ENCODE measurements around the gene NPTN.

The NPTN gene

DNA sequence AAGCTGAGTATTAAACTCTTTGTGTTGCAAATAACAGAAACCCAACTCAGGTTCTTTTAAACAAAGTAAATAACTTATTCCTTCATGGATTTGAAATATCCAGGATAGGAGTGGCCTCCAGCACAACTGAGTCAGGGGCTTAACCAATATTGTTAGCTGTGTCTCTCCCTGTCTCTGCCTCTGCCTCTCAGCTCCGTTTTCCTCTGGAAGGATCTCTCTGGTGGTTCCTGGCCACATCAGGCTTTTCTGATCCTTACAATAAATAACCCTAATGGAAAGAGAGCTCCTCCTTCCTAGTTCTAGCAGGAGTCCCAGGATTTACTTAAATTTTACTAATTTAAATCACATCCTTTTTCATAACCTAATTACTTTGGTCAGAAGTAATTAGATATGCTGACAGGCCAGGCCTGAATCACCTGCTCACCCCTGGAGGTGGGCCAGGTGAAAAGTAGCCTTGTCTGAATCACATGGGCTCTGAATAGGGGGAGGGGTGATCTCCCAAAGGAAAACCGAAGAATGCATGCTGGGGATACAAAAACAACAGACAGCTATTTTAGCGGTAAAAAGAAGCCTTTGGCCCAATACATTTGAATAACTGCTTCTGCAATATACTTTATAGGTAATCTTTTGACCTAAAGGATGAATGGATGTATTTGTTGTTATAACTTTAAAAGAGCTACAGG, 114.9 kb downstream of the NPTN start:
- no peak for DNase-seq (ENCODE audit: insufficient read length, low spot score)
- TF ChIP-seq POU2F2 (IDR thresholded peaks at IDR 0.05; ENCODE audit: low read depth, low read length) (no peak), TAF1 (IDR thresholded peaks at IDR 0.05; ENCODE audit: low read depth, low read length) (no peak), POLR2AphosphoS5 (IDR thresholded peaks at IDR 0.05; ENCODE audit: low read depth, low read length) (no peak), SPI1 (IDR thresholded peaks at IDR 0.05; ENCODE audit: low read depth, low read length) (no peak), PAX5 (IDR thresholded peaks at IDR 0.05; ENCODE audit: insufficient read depth, low read length, severe bottlenecking) (no peak), POLR2A (IDR thresholded peaks at IDR 0.05; ENCODE audit: low read depth, low read length) (no peak)
- FAIRE-seq: no peak

GRCh38 chr15:73517566-73517965, 115.6 kb downstream of the NPTN start:
- TF ChIP-seq TAF1 (IDR thresholded peaks at IDR 0.05; ENCODE audit: low read depth, low read length) (no peak), POLR2AphosphoS5 (IDR thresholded peaks at IDR 0.05; ENCODE audit: low read depth, low read length) (no peak), SPI1 (IDR thresholded peaks at IDR 0.05; ENCODE audit: low read depth, low read length) (no peak), POU2F2 (IDR thresholded peaks at IDR 0.05; ENCODE audit: low read depth, low read length) (no peak)
- FAIRE-seq (no peak), DNase-seq (ENCODE audit: insufficient read length, low spot score) (no peak)

DNA sequence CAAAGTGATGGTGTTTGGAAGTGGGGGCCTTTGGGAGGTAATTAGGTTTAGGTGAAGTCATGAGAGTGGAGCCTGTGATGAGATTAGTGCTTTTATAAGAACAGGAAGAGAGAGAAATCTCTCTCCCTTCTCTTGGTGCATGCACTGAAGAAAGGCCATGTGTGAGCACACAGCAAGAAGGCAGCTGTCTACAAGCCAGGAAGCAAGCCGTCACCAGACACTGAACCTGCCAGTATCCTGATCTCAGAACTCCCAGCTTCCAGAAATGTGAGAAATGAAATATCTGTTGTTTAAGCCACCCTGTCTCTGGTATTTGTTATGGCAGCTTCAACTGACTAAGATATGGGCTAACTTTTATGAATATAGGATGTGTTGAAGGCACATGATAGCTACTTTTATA, 117.7 kb downstream of the NPTN start:
- DNase-seq (ENCODE audit: insufficient read length, low spot score) (no peak), FAIRE-seq (no peak)
- no peak for TF ChIP-seq SPI1 (IDR thresholded peaks at IDR 0.05; ENCODE audit: low read depth, low read length)
- TF ChIP-seq POU2F2 (IDR thresholded peaks at IDR 0.05; ENCODE audit: low read depth, low read length): no peak
- no peak for TF ChIP-seq TAF1 (IDR thresholded peaks at IDR 0.05; ENCODE audit: low read depth, low read length)
- TF ChIP-seq PAX5 (IDR thresholded peaks at IDR 0.05; ENCODE audit: insufficient read depth, low read length, severe bottlenecking): no peak
- no peak for TF ChIP-seq POLR2AphosphoS5 (IDR thresholded peaks at IDR 0.05; ENCODE audit: low read depth, low read length)
- TF ChIP-seq POLR2A (IDR thresholded peaks at IDR 0.05; ENCODE audit: low read depth, low read length): no peak

Data from GM12891 (cell line).